ENCODE results near the gene MESP1. TPM values are rescaled to one million over a fixed set of nuclear protein-coding genes. Genes with fewer than 3 reads are reported as not detected.

The MESP1 gene
- total and polyA plus RNA-seq, 12 donors, result 0.46 to 11.7 (median 4.8) TPM

DNA sequence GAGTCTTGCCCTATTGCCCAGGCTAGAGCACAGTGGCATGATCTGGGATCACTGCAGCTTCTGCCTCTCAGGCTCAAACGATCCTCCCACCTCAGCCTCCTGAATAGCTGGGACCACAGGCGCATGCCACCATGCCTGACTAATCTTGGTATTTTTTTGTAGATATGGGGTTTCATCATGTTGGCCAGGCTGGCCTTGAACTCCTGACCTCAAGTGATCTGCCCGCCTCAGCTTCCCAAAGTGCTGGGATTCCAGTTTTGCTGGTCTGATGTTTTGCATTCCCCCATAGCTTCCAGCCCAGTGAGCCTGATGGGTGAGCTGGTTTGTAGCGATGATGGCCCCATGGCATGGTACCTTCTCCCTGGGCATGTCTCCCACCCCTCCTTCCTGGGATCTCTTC is 4.7 kb upstream of the MESP1 start:
- Histone ChIP-seq H3K4me3 (no peak overlapping the region), H3K27me3 (no peaks in the 10 kb centered on the region), H3K9me3 (replicated peaks in 1 of 3) (no peaks in the 10 kb centered on the region), H3K27ac (no peak overlapping the region), H3K36me3 (replicated peaks in 1 of 2) (no peaks in the 10 kb centered on the region), H3K4me1 (replicated peaks in 1 of 2) (peaks cover 3 to 5% of the 10 kb centered on the region in 2 donors)
- intact Hi-C loops (cut with DNase I), result loop anchor here in 1 of 2 donors (5.0 kb wide), 1 partner anchor 332 kb away; no protein-coding TSS in a partner anchor
- no peak for DNase-seq
- TF ChIP-seq, protein P1, sequence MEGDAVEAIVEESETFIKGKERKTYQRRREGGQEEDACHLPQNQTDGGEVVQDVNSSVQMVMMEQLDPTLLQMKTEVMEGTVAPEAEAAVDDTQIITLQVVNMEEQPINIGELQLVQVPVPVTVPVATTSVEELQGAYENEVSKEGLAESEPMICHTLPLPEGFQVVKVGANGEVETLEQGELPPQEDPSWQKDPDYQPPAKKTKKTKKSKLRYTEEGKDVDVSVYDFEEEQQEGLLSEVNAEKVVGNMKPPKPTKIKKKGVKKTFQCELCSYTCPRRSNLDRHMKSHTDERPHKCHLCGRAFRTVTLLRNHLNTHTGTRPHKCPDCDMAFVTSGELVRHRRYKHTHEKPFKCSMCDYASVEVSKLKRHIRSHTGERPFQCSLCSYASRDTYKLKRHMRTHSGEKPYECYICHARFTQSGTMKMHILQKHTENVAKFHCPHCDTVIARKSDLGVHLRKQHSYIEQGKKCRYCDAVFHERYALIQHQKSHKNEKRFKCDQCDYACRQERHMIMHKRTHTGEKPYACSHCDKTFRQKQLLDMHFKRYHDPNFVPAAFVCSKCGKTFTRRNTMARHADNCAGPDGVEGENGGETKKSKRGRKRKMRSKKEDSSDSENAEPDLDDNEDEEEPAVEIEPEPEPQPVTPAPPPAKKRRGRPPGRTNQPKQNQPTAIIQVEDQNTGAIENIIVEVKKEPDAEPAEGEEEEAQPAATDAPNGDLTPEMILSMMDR (IDR thresholded peaks at IDR 0.05), result no peak
- TF ChIP-seq POLR2A (IDR thresholded peaks at IDR 0.05), result no peak
- 77 to 90% (median 85%) methylated on average over 4 of the region's 4 CpGs for WGBS, 4 donors

DNA sequence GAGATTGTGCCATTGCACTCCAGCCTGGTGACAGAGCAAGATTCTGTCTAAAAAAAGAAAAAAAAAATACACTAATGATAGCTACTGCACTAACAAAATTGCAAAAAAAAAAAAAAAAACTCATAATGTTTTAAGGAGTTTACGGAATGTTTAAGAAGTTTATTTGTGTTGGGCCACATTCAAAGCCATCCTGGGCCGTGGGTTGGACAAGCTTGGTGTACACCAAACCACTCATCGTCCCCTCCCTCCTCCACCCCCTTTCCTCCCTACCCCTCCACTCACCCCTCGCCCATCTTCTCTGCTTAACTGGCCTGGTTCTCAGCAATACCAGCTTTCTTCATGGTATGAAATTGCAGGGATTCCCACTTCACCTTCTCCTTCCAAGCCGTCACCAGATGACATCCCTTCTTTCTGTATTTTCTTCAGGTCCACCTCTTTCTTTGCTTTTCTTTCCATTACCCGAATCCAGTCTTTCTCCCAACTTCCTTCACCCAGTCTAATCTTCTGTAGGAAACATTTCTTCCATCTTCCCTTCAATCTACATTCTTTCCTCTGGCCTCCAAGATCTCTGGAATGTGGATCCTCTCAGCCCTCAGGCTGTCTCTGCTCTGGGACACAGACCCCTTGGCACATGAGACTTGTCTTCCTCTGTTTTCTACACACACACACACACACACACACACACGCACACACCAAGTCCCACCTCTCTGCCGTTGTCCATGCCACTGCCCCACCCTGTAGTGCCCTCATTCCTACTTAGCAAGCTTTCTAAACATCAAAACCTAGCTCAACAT is 3.5 kb upstream of the MESP1 start:
- H3K27me3 ChIP-seq, result no peaks in the 10 kb centered on the region
- H3K9me3 ChIP-seq (replicated peaks in 1 of 3), result no peaks in the 10 kb centered on the region
- no peak overlapping the region for H3K4me3 ChIP-seq
- H3K4me1 ChIP-seq (replicated peaks in 1 of 2), result peaks cover 5 to 12% of the 10 kb centered on the region in 2 donors
- TF ChIP-seq, protein P1 (IDR thresholded peaks at IDR 0.05), result no peak
- no peak for TF ChIP-seq POLR2A (IDR thresholded peaks at IDR 0.05)
- no peaks in the 10 kb centered on the region for H3K36me3 ChIP-seq (replicated peaks in 1 of 2)
- intact Hi-C loops (cut with DNase I), result loop anchor here in 1 of 2 donors (5.0 kb wide), 1 partner anchor 333 kb away; no protein-coding TSS in a partner anchor
- no peak for DNase-seq
- WGBS, 4 donors, result 65 to 80% (median 74%) methylated on average over 8 of the region's 8 CpGs
- no peak overlapping the region for H3K27ac ChIP-seq

DNA sequence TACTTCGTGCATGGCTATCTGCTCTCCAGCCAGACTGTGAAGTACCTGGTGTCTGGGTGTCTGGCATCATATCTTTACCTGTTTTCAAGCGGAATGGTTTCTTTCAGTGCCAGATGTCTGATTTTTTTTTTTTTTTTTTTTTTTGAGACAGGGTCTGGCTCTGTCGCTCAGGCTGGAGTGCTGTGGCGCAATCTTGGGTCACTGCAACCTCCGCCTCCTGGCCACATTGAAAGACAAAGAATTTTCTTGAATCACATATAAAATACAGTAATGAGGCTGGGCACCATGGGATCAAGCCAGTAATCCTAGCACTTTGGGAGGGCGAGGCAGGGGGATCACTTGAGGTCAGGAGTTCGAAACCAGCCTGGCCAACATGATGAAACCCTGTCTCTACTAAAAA is 2.8 kb upstream of the MESP1 start:
- intact Hi-C loops (cut with DNase I), result no loop called here
- peaks cover 5 to 12% of the 10 kb centered on the region in 2 donors for H3K4me1 ChIP-seq (replicated peaks in 1 of 2)
- no peak overlapping the region for H3K4me3 ChIP-seq
- H3K36me3 ChIP-seq (replicated peaks in 1 of 2), result no peaks in the 10 kb centered on the region
- H3K9me3 ChIP-seq (replicated peaks in 1 of 3), result no peaks in the 10 kb centered on the region
- WGBS, 4 donors, result 75 to 88% (median 82%) methylated on average over 7 of the region's 7 CpGs
- H3K27me3 ChIP-seq, result no peaks in the 10 kb centered on the region
- DNase-seq, result no peak
- no peak overlapping the region for H3K27ac ChIP-seq
- TF ChIP-seq, protein P1 (IDR thresholded peaks at IDR 0.05), result no peak
- no peak for TF ChIP-seq POLR2A (IDR thresholded peaks at IDR 0.05)

DNA sequence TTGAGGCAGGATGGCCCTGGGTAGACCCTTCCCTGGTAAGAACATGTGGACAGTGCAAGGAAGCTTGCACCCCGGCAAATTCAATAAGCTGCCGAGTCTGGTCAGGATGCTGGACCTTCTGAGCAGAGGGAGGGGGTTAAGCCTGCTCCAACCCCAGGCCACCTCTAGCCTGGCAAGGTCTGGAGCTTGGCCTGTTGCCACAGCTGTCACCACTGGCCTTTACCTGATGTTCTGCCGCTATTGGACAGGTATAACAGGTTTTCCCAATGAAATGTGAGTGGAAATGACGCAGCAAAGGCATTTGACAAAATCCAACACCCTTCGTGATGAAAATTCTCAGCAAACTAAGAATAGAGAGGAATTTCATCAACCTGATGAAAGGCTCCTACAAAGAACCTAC is 699 bp upstream of the MESP1 start:
- intact Hi-C loops (cut with DNase I), result no loop called here
- Histone ChIP-seq H3K9me3 (replicated peaks in 1 of 3) (no peaks in the 10 kb centered on the region), H3K27ac (no peak overlapping the region), H3K36me3 (replicated peaks in 1 of 2) (no peaks in the 10 kb centered on the region), H3K4me1 (replicated peaks in 1 of 2) (peaks cover 5 to 12% of the 10 kb centered on the region in 2 donors), H3K4me3 (no peak overlapping the region), H3K27me3 (no peaks in the 10 kb centered on the region)
- TF ChIP-seq, protein P1 (IDR thresholded peaks at IDR 0.05), result no peak
- no peak for TF ChIP-seq POLR2A (IDR thresholded peaks at IDR 0.05)
- 88 to 91% (median 90%) methylated on average over 4 to 5 of the region's 5 CpGs for WGBS, 4 donors
- DNase-seq, result no peak
